K562 (cell line): ENCODE results near the gene CACNA2D3. TPM values are rescaled to one million over a fixed set of nuclear protein-coding genes. Genes with fewer than 3 reads are reported as not detected.

Experiments used
- ATAC-seq: fragments of 200-7000 bp; cut with Tn5 transposase; 3 replicates; pipeline ENCODE4 v1.9.1; 2020; ENCODE audit warnings: moderate library complexity
- BruUV-seq: library from RNA; stranded (reverse); fragments of 400-500 nt; replicated peaks from 2 replicates; lab custom pipeline; 2021; lab: Mats Ljungman, UMichigan
- CTCF ChIA-PET: fragments of 300-600 bp; formaldehyde crosslinking; extraction: SDS; loops from one replicate; lab custom pipeline; 2021; ENCODE audit warnings: low intra/inter-chr PET ratio; lab: Yijun Ruan, JAX
- POLR2A ChIA-PET: fragments of 300-600, 350-650 bp; sonication (Branson Sonifier 250); formaldehyde crosslinking; extraction: SDS; loops from one replicate; lab custom pipeline; 2021; ENCODE audit warnings: antibody characterized with exemption, inconsistent platforms; lab: Yijun Ruan, JAX
- DNase-seq, 4 experiments: peaks; one replicate each; pipeline versions ENCODE4 v3.0.0 to v3.0.0-alpha.2; 2011 to 2018; ENCODE audit warnings: low spot score in 3 of 4, mixed read lengths in 3 of 4; ENCODE audit errors: extremely low read depth in 1 of 4
- FAIRE-seq: peaks from 2 replicates; lab custom pipeline; 2011; peaks lifted over from hg19 to GRCh38; lab: Jason Lieb, UNC
- H2AFZ ChIP-seq: 2 replicates; pipeline ENCODE4 v1.6.0; 2011; ENCODE audit warnings: low read depth, low read length, control low read depth, inconsistent platforms
- H3K27ac ChIP-seq: fragments of 200-600 bp; 3 replicates; pipeline ENCODE4 v1.8.0; 2011; ENCODE audit warnings: low read depth, mild to moderate bottlenecking, control low read depth, inconsistent platforms, low read length, moderate library complexity, mixed read lengths; ENCODE audit errors: extremely low read depth
- H3K27me3 ChIP-seq, 2 experiments: fragments of 300-600 bp in 1 of 2; 2 replicates in 1 of 2; 3 replicates in 1 of 2; pipeline versions ENCODE4 v1.6.0 to v1.8.0; 2011; ENCODE audit warnings: inconsistent platforms in 2 of 2, low read length in 2 of 2, mild to moderate bottlenecking in 1 of 2, mixed read lengths in 1 of 2, moderate library complexity in 1 of 2; ENCODE audit not compliant: control insufficient read depth in 2 of 2, insufficient read depth in 2 of 2
- H3K36me3 ChIP-seq: fragments of 300-600 bp; 3 replicates; pipeline ENCODE4 v1.8.0; 2011; ENCODE audit warnings: mild to moderate bottlenecking, low read length, inconsistent platforms; ENCODE audit not compliant: control insufficient read depth, insufficient read depth
- H3K4me1 ChIP-seq, 2 experiments: fragments of 200-600 bp in 1 of 2; replicated peaks in 1 of 2; 2 replicates in 1 of 2; 3 replicates in 1 of 2; pipeline versions ENCODE4 v1.5.1 to v1.8.0; 2011; ENCODE audit warnings: inconsistent platforms in 2 of 2, low read length in 2 of 2, mild to moderate bottlenecking in 1 of 2, mixed read lengths in 1 of 2, moderate library complexity in 1 of 2; ENCODE audit not compliant: control insufficient read depth in 2 of 2, insufficient read depth in 2 of 2
- H3K4me2 ChIP-seq: 2 replicates; pipeline ENCODE4 v1.6.1; 2011; ENCODE audit warnings: low read length, control low read depth, inconsistent platforms, mixed read lengths; ENCODE audit not compliant: insufficient read depth
- H3K4me3 ChIP-seq: fragments of 200-600 bp; sonication (generic), shearing (Covaris generic); 2 replicates; pipeline ENCODE4 v1.5.1; 2016; ENCODE audit warnings: control low read depth, inconsistent platforms
- H3K79me2 ChIP-seq: fragments of 200-600 bp; 3 replicates; pipeline ENCODE4 v1.8.0; 2011; ENCODE audit warnings: low read length, inconsistent platforms; ENCODE audit not compliant: control insufficient read depth, insufficient read depth
- H3K9ac ChIP-seq, 2 experiments: 2 replicates each; pipeline versions ENCODE4 v1.6.0 to v1.6.1; 2011; ENCODE audit warnings: low read depth in 2 of 2, low read length in 2 of 2, control low read depth in 1 of 2, inconsistent platforms in 1 of 2, mild to moderate bottlenecking in 1 of 2, mixed read lengths in 1 of 2; ENCODE audit not compliant: insufficient read depth in 1 of 2
- H3K9me1 ChIP-seq: one replicate; pipeline ENCODE4 v1.6.0; 2011; ENCODE audit warnings: inconsistent platforms, mild to moderate bottlenecking, low read length, moderate library complexity; ENCODE audit not compliant: control insufficient read depth, insufficient read depth
- H3K9me3 ChIP-seq: replicated peaks from 2 replicates; pipeline ENCODE4 v1.5.1; 2011; ENCODE audit warnings: low read depth, low read length, inconsistent platforms; ENCODE audit not compliant: control insufficient read depth, insufficient read depth
- H4K20me1 ChIP-seq: replicated peaks from 2 replicates; pipeline ENCODE4 v1.6.1; 2011; ENCODE audit warnings: low read length, inconsistent platforms, mixed read lengths; ENCODE audit not compliant: control insufficient read depth, insufficient read depth
- ARID1B ChIP-seq: fragments of 450-650 bp; IDR thresholded peaks from 2 replicates; pipeline ENCODE4 v1.6.1; 2016; ENCODE audit warnings: antibody characterized with exemption, mild to moderate bottlenecking, inconsistent platforms
- FOXJ3 ChIP-seq: sonication (generic); formaldehyde crosslinking; IDR thresholded peaks from 2 replicates; pipeline ENCODE4 v1.4.0; 2020; ENCODE audit warnings: mild to moderate bottlenecking, missing genetic modification reagents
- GTF2E2 ChIP-seq: fragments of 200-800 bp; sonication (Bioruptor generic); IDR thresholded peaks from 2 replicates; pipeline ENCODE4 v1.6.1; 2016; ENCODE audit warnings: missing genetic modification characterization, missing compliant biosample characterization
- HNRNPLL ChIP-seq: fragments of 200-400 bp; formaldehyde crosslinking; IDR thresholded peaks from 2 replicates; pipeline ENCODE4 v1.6.1; 2017; ENCODE audit warnings: low read length, low read depth, mild to moderate bottlenecking; ENCODE audit not compliant: poor library complexity, severe bottlenecking
- NCOR1 ChIP-seq: fragments of 450-650 bp; IDR thresholded peaks from 2 replicates; pipeline ENCODE4 v1.6.1; 2016; ENCODE audit warnings: mild to moderate bottlenecking, moderate library complexity
- SREBF2 ChIP-seq: sonication (generic); formaldehyde crosslinking; IDR thresholded peaks from 2 replicates; pipeline ENCODE4 v1.4.0; 2020; ENCODE audit warnings: mild to moderate bottlenecking, missing genetic modification reagents
- TCF7L2 ChIP-seq: fragments of 150-350 bp; IDR thresholded peaks from 2 replicates; pipeline ENCODE4 v1.6.1; 2016; ENCODE audit warnings: low read depth, mild to moderate bottlenecking, low read length, moderate library complexity
- ZNF408 ChIP-seq: fragments of 250-450 bp; sonication (Bioruptor Pico); IDR thresholded peaks from 2 replicates; pipeline ENCODE4 v1.4.0; 2020; ENCODE audit warnings: low read depth, mild to moderate bottlenecking, moderate library complexity
- ZNF707 ChIP-seq: fragments of 250-450 bp; sonication (Bioruptor Pico); conservative IDR thresholded peaks from 2 replicates; pipeline ENCODE4 v1.8.0; 2022; ENCODE audit warnings: inconsistent platforms, mild to moderate bottlenecking, moderate library complexity
- ZNF77 ChIP-seq: fragments of 250-450 bp; sonication (Bioruptor Pico); IDR thresholded peaks from 2 replicates; pipeline ENCODE4 v1.5.0; 2020
- WGBS: fragments of 100-300 bp; shearing (Covaris generic); methylation state at CpG from one replicate; pipeline ENCODE4 v1.1.6; 2016; ENCODE audit warnings: low coverage, mixed read lengths; ENCODE audit not compliant: insufficient coverage; ENCODE audit errors: missing lambda C conversion rate; 5-methylcytosine and 5-hydroxymethylcytosine counted together
- in situ Hi-C: fragments of 300-500 bp; cut with MboI; formaldehyde crosslinking; loops from 4 replicates; pipeline ENCODE4 v1.15.0; 2018; ENCODE audit warnings: inconsistent platforms, mixed read lengths
- intact Hi-C: fragments of 100-400 bp; cut with micrococcal nuclease; formaldehyde crosslinking; loops from 2 replicates; pipeline ENCODE4 v1.14.2; 2022
- polyA plus RNA-seq, 8 experiments: library from polyadenylated mRNA; depleted of rRNA in 4 of 8; stranded (reverse) in 5 of 8; unstranded in 3 of 8; fragments of >200 nt; fragmentation: Nextera tagmentation in 2 of 8; fragmentation: Illumina TruSeq in 1 of 8; extraction: Ambion mirVana in 2 of 8; extraction: Trizol in 1 of 8; gene quantifications; 2 replicates each; pipeline versions ENCODE4 v1.2.1 to v1.2.3, GENCODE V29; 2011 to 2014; ENCODE audit warnings: inconsistent platforms in 1 of 8, missing spikeins in 1 of 8
- total RNA-seq, 7 experiments: library from RNA; depleted of rRNA in 6 of 7; stranded (reverse); fragments of >200 nt in 6 of 7; fragmentation: Illumina TruSeq in 2 of 7; extraction: Trizol in 2 of 7; gene quantifications; 2 replicates each; pipeline versions ENCODE4 v1.2.1 to v1.2.3, GENCODE V29; 2011 to 2021; ENCODE audit warnings: low replicate concordance in 1 of 7
- TF ChIP-seq, protein P1 (sequence below): fragments of 250-450 bp; sonication (Bioruptor Pico); IDR thresholded peaks from 2 replicates; pipeline ENCODE4 v1.5.0; 2021; ENCODE audit warnings: mild to moderate bottlenecking, borderline replicate concordance
- TF ChIP-seq, protein P2 (sequence below): fragments of 450-650 bp; IDR thresholded peaks from 2 replicates; pipeline ENCODE4 v1.7.0; 2016; ENCODE audit warnings: borderline replicate concordance
- TF ChIP-seq, protein P3 (sequence below): fragments of 450-650 bp; formaldehyde crosslinking; IDR thresholded peaks from 2 replicates; pipeline ENCODE4 v1.4.0; 2022; ENCODE audit warnings: missing genetic modification characterization

Gene CACNA2D3
- total and polyA plus RNA-seq, 9 of the 15 experiments (the other 6 are each of a cell fraction or from before 2014, with no cell fraction given), result 0.01 TPM; not detected in 8

DNA sequence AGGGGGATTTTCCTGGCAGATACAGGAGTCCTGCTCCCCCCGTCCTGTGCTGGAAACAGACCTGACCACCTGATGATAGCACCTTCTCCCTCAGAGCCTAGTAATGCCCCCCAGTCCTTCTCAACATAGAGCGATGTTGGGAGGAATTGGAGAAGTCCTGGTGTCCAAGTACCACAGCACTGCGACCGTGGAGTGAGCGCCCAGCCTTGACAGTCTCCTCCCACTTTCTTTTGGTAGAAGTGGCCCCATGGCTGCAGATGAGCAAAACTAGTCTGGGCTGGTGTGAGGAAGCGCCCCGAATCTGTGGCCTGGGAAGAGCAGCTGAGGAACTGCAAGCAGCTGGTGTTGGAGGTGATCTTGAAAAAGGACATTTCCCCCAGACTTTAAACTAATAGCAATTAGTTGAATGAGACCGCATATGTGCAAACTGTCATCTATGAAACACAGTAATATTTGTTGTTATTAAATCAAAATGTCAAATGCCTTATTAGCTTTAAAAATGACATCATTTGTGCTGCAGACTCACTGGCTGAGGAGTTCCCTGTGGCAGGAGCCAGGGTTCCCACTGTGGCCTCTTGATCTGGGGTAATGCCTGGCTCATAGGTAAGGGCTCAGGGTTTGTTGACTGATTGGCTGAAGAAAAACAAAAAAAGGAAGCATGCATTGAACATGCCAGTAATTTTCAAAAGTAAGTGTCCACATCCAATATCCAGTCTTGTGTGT is 121.8 kb downstream of the CACNA2D3 start (continued):
- TF ChIP-seq SREBF2 (CRISPR knock-in tag), result no peak
- no peak for TF ChIP-seq ARID1B

DNA sequence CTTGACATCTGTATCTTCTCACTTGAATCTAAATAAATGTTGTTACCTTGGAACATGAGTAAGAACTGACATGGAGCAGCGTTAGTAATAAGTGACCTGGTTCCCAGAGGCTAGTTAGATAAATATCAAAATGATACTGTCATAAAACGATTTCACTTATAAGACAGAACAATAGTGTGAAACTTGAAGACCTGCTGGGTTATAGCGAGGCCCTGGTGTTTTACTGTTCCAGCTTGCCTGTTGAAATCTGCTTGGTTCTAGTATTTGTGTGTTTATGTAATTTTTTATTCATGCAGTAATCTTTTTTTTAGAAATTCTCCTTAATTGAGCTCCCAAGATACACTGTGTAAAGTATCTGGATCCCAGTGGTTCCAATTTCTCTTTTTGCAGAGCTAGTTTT is 129.4 kb downstream of the CACNA2D3 start:
- H2AFZ ChIP-seq, result no peak overlapping the region
- in situ Hi-C loops (no loop called here), intact Hi-C loops (no loop called here)
- no peaks in the 10 kb centered on the region for H3K36me3 ChIP-seq
- ATAC-seq (no peak), DNase-seq (no peak), FAIRE-seq (no peak)
- H3K4me3 ChIP-seq, result no peak overlapping the region
- no peak overlapping the region for H3K9ac ChIP-seq
- TF ChIP-seq ZNF707 (CRISPR knock-in tag) (no peak), FOXJ3 (CRISPR knock-in tag) (no peak), TCF7L2 (no peak), GTF2E2 (no peak), ZNF408 (CRISPR knock-in tag) (no peak), NCOR1 (no peak), ZNF77 (CRISPR knock-in tag) (no peak), HNRNPLL (no peak)
- TF ChIP-seq, protein P1, sequence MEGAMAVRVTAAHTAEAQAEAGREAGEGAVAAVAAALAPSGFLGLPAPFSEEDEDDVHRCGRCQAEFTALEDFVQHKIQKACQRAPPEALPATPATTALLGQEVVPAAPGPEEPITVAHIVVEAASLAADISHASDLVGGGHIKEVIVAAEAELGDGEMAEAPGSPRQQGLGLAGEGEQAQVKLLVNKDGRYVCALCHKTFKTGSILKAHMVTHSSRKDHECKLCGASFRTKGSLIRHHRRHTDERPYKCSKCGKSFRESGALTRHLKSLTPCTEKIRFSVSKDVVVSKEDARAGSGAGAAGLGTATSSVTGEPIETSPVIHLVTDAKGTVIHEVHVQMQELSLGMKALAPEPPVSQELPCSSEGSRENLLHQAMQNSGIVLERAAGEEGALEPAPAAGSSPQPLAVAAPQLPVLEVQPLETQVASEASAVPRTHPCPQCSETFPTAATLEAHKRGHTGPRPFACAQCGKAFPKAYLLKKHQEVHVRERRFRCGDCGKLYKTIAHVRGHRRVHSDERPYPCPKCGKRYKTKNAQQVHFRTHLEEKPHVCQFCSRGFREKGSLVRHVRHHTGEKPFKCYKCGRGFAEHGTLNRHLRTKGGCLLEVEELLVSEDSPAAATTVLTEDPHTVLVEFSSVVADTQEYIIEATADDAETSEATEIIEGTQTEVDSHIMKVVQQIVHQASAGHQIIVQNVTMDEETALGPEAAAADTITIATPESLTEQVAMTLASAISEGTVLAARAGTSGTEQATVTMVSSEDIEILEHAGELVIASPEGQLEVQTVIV (CRISPR knock-in tag), result no peak
- TF ChIP-seq, protein P2, sequence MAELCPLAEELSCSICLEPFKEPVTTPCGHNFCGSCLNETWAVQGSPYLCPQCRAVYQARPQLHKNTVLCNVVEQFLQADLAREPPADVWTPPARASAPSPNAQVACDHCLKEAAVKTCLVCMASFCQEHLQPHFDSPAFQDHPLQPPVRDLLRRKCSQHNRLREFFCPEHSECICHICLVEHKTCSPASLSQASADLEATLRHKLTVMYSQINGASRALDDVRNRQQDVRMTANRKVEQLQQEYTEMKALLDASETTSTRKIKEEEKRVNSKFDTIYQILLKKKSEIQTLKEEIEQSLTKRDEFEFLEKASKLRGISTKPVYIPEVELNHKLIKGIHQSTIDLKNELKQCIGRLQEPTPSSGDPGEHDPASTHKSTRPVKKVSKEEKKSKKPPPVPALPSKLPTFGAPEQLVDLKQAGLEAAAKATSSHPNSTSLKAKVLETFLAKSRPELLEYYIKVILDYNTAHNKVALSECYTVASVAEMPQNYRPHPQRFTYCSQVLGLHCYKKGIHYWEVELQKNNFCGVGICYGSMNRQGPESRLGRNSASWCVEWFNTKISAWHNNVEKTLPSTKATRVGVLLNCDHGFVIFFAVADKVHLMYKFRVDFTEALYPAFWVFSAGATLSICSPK, result no peak
- TF ChIP-seq, protein P3, sequence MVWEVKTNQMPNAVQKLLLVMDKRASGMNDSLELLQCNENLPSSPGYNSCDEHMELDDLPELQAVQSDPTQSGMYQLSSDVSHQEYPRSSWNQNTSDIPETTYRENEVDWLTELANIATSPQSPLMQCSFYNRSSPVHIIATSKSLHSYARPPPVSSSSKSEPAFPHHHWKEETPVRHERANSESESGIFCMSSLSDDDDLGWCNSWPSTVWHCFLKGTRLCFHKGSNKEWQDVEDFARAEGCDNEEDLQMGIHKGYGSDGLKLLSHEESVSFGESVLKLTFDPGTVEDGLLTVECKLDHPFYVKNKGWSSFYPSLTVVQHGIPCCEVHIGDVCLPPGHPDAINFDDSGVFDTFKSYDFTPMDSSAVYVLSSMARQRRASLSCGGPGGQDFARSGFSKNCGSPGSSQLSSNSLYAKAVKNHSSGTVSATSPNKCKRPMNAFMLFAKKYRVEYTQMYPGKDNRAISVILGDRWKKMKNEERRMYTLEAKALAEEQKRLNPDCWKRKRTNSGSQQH, result no peak
- no peaks in the 10 kb centered on the region for H3K79me2 ChIP-seq
- H3K9me3 ChIP-seq, result no peaks in the 10 kb centered on the region
- no peak overlapping the region for H3K27ac ChIP-seq
- WGBS, result 0% methylated on average over 3 of the region's 3 CpGs
- H3K9me1 ChIP-seq, result no peaks in the 10 kb centered on the region
- CTCF ChIA-PET, result no interaction called here
- H4K20me1 ChIP-seq, result no peaks in the 10 kb centered on the region
- no TSS peak for BruUV-seq
- H3K27me3 ChIP-seq, result no peaks in the 10 kb centered on the region
- POLR2A ChIA-PET, result interaction anchor here (1.0 kb wide), 1 partner anchor 9 kb away, joined by 3 read pairs; no protein-coding TSS in a partner anchor
- no peaks in the 10 kb centered on the region for H3K4me1 ChIP-seq
- H3K4me2 ChIP-seq, result no peak overlapping the region
